Breast epithelium (tissue), 4 donors: ENCODE results near the gene CDHR2. TPM values are rescaled to one million over a fixed set of nuclear protein-coding genes. Genes with fewer than 3 reads are reported as not detected.

Source experiments
- DNase-seq, 2 donors: peaks; one replicate each; pipeline ENCODE4 v3.0.0-alpha.2; 2019; ENCODE audit warnings: low spot score in 2 of 2
- H3K27ac ChIP-seq, 2 donors: fragments of 200-600 bp; sonication (generic) in 1 of 2; one replicate each; pipeline ENCODE4 v1.5.1; 2016 to 2019; ENCODE audit warnings: mild to moderate bottlenecking in 1 of 2
- H3K27me3 ChIP-seq, 2 donors: fragments of 200-600 bp; sonication (generic) in 1 of 2; one replicate each; pipeline versions ENCODE4 v1.5.1 to v1.6.0; 2017 to 2019; ENCODE audit warnings: control low read depth in 1 of 2, mild to moderate bottlenecking in 1 of 2
- H3K36me3 ChIP-seq: fragments of 200-600 bp; one replicate; pipeline ENCODE4 v1.5.1; 2019
- H3K4me1 ChIP-seq, 2 donors: fragments of 200-600 bp; sonication (generic); one replicate each; pipeline ENCODE4 v1.5.1; 2016 to 2019; ENCODE audit warnings: control low read depth in 1 of 2
- H3K4me3 ChIP-seq, 3 donors: fragments of 200-600 bp; sonication (generic); 1 replicate in 2 of 3; 2 replicates in 1 of 3; pipeline ENCODE4 v1.5.1; 2016 to 2019; ENCODE audit warnings: mild to moderate bottlenecking in 3 of 3, moderate library complexity in 2 of 3
- H3K9me3 ChIP-seq, 2 donors: fragments of 200-600 bp; sonication (generic) in 1 of 2; one replicate each; pipeline ENCODE4 v1.5.1; 2016 to 2019; ENCODE audit warnings: control low read depth in 1 of 2
- POLR2A ChIP-seq: fragments of 450-650 bp; IDR thresholded peaks from one replicate; pipeline ENCODE4 v1.6.1; 2016; ENCODE audit warnings: antibody characterized with exemption, mild to moderate bottlenecking, moderate library complexity
- POLR2AphosphoS5 ChIP-seq, 3 donors: sonication (generic); formaldehyde crosslinking; IDR thresholded peaks; one replicate each; pipeline ENCODE4 v1.6.1; 2017; ENCODE audit warnings: antibody characterized with exemption in 3 of 3
- intact Hi-C: fragments of 100-400 bp; cut with DNase I; formaldehyde crosslinking; loops from one replicate; pipeline ENCODE4 v1.15.1; 2023; ENCODE audit warnings: low total_unique reads
- total RNA-seq, 3 donors: library from RNA; depleted of rRNA; stranded (reverse); fragments of >200 nt; gene quantifications; one replicate each; pipeline ENCODE4 v1.1.0, GENCODE V29; 2016
- TF ChIP-seq, protein P1 (sequence below), 3 donors: fragments of 450-650 bp; IDR thresholded peaks; one replicate each; pipeline ENCODE4 v1.5.1; 2016 to 2017; ENCODE audit warnings: antibody characterized with exemption in 3 of 3, mild to moderate bottlenecking in 3 of 3, moderate library complexity in 3 of 3

CDHR2 gene
- total RNA-seq, 3 donors from 2014 or later, result 2.3 TPM; not detected in 2

DNA sequence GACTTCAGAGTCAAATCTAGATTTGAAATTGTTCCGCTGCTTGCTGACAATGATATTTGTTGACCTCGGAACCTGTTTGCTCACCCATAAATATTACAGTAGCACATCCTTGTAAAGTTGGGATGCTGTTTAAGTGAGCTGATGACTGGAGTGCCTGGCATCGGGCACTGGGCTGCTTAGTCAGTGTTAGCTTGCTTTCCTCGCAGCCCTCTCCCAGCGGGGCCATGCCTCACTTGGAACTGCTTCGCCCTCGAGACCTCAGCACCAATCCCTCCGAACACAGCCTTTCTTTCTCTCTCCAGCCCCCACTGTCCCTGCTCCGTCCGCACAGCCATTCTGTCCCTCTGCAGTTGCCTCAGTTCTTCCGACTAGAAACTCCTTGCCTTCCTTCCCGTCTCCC, 35.4 kb upstream of the CDHR2 start:
- Histone ChIP-seq H3K4me1 (no peaks in the 10 kb centered on the region), H3K9me3 (no peaks in the 10 kb centered on the region), H3K27me3 (no peaks in the 10 kb centered on the region), H3K4me3 (no peak overlapping the region), H3K27ac (no peak overlapping the region), H3K36me3 (no peaks in the 10 kb centered on the region)
- TF ChIP-seq, protein P1, sequence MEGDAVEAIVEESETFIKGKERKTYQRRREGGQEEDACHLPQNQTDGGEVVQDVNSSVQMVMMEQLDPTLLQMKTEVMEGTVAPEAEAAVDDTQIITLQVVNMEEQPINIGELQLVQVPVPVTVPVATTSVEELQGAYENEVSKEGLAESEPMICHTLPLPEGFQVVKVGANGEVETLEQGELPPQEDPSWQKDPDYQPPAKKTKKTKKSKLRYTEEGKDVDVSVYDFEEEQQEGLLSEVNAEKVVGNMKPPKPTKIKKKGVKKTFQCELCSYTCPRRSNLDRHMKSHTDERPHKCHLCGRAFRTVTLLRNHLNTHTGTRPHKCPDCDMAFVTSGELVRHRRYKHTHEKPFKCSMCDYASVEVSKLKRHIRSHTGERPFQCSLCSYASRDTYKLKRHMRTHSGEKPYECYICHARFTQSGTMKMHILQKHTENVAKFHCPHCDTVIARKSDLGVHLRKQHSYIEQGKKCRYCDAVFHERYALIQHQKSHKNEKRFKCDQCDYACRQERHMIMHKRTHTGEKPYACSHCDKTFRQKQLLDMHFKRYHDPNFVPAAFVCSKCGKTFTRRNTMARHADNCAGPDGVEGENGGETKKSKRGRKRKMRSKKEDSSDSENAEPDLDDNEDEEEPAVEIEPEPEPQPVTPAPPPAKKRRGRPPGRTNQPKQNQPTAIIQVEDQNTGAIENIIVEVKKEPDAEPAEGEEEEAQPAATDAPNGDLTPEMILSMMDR (IDR thresholded peaks at IDR 0.05), result no peak
- TF ChIP-seq POLR2A (no peak), POLR2AphosphoS5 (IDR thresholded peaks at IDR 0.05) (no peak)
- DNase-seq, result no peak
- intact Hi-C loops, result no loop called here

DNA sequence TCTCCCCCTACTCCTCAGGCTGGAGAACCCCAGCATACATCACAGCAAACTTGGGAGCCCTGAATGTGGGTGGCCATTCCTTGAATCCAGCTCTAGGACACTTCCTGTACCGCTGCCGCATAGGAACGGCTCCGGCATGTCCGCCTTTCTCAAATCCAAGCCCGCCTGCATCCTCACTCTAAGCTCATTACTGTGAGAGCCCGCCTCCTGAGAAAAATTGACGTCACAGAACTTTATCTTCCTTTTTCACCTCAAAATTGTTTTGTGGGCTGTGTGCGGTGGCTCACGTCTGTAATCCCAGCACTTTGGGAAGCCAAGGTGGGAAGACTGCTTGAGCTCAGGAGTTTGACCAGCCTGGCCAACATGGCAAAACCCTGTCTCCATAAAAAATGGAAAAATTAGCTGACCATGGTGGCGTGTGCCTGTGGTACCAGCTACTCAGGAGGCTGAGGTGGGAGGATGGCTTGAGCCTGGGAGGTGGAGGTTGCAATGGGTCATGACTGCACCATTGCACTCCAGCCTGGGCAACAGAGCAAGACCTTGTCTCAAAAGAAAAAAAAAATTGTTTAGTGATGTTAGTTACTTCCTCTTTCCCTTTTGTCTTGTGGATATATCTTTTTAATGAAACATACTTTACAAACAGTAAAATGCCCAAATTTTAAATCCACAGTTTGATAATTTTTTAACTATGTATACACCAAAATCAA, 34.7 kb upstream of the CDHR2 start:
- Histone ChIP-seq H3K36me3 (no peaks in the 10 kb centered on the region), H3K27me3 (no peaks in the 10 kb centered on the region), H3K4me3 (no peak overlapping the region), H3K9me3 (no peaks in the 10 kb centered on the region), H3K4me1 (no peaks in the 10 kb centered on the region), H3K27ac (no peak overlapping the region)
- no peak for DNase-seq
- intact Hi-C loops, result no loop called here
- TF ChIP-seq POLR2AphosphoS5 (IDR thresholded peaks at IDR 0.05), result no peak
- TF ChIP-seq, protein P1 (IDR thresholded peaks at IDR 0.05), result no peak
- TF ChIP-seq POLR2A, result no peak

DNA sequence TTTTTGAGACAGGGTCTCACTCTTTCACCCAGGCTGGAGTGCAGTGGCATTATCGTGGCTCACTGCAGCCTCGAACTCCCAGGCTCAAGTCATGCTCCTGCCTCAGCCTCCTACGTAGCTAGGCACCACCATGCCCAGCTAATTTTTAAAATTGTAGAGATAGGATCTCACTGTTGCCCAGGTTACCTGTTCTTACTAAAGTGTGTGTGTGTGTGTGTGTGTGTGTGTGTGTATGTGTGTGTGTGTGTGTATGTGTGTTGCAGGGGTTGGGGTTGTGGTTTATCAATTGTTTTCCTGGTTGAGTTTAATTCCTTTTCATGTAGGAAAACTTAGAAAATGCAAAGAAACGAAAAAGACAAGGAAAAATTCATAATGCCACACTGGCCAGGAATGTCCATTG, 33.7 kb upstream of the CDHR2 start:
- no peak for TF ChIP-seq POLR2AphosphoS5 (IDR thresholded peaks at IDR 0.05)
- TF ChIP-seq, protein P1 (IDR thresholded peaks at IDR 0.05), result no peak
- no peak for TF ChIP-seq POLR2A
- Histone ChIP-seq H3K27me3 (no peaks in the 10 kb centered on the region), H3K9me3 (no peaks in the 10 kb centered on the region), H3K36me3 (no peaks in the 10 kb centered on the region), H3K27ac (no peak overlapping the region), H3K4me3 (no peak overlapping the region), H3K4me1 (no peaks in the 10 kb centered on the region)
- no peak for DNase-seq
- intact Hi-C loops, result no loop called here

DNA sequence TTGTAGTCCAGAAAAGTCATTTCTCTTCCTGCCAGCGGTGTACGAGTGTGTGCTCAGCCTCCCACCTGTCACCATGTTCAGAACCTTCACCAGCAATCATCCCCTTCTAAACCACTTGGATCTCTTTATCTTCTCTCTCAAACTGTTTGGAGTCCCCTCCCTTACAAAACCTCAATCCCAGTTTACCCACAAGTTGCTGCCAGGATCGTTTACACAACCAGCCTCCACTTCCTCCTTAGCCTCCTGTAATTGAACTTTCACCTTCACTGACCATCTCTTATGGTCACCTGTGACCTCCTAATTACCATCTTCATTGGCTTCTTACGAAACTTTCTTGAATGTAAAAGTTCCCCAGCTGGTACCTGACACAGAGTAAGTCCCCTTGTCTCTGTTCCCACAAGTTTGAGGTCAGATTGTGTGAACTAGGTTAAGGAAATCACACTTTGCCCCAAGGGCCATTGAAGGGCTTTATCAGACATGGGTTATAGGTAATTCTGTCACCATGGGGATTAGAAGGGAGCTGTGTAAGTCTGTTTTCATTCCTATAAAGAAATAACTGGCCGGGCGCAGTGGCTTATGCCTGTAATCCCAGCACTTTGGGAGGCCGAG, 32.0 kb upstream of the CDHR2 start:
- DNase-seq, result no peak

More for the DNA sequence above, 32.0 kb upstream of the CDHR2 start:
- Histone ChIP-seq H3K4me1 (no peaks in the 10 kb centered on the region), H3K4me3 (no peak overlapping the region), H3K36me3 (no peaks in the 10 kb centered on the region), H3K9me3 (no peaks in the 10 kb centered on the region), H3K27me3 (no peaks in the 10 kb centered on the region), H3K27ac (no peak overlapping the region)
- intact Hi-C loops, result no loop called here
- no peak for TF ChIP-seq POLR2AphosphoS5 (IDR thresholded peaks at IDR 0.05)
- TF ChIP-seq, protein P1 (IDR thresholded peaks at IDR 0.05), result no peak
